K562 (cell line): ENCODE data around the gene WWTR1. TPM values are rescaled to one million over a fixed set of nuclear protein-coding genes. Genes with fewer than 3 reads are reported as not detected.

Source experiments
- ARHGAP35 ChIP-seq: fragments of 450-650 bp; IDR thresholded peaks from 2 replicates; pipeline ENCODE4 v1.6.1; 2018; ENCODE audit not compliant: partially characterized antibody
- BCL6 ChIP-seq: fragments of 250-450 bp; sonication (Bioruptor Pico); IDR thresholded peaks from 2 replicates; pipeline ENCODE4 v1.4.0; 2020
- GABPA ChIP-seq: fragments of 200-800 bp; sonication (Bioruptor generic); conservative IDR thresholded peaks from 2 replicates; pipeline ENCODE4 v1.6.1; 2016; ENCODE audit warnings: low read depth, missing genetic modification characterization, missing compliant biosample characterization
- KLF10 ChIP-seq: fragments of 250-450 bp; sonication (Bioruptor Pico); IDR thresholded peaks from 2 replicates; pipeline ENCODE4 v1.6.1; 2021; ENCODE audit warnings: matching md5 sums
- NKRF ChIP-seq: fragments of 450-650 bp; IDR thresholded peaks from 2 replicates; pipeline ENCODE4 v1.6.1; 2016; ENCODE audit warnings: borderline replicate concordance
- NR2F6 ChIP-seq: fragments of 450-650 bp; formaldehyde crosslinking; IDR thresholded peaks from 2 replicates; pipeline ENCODE4 v1.4.0; 2020; ENCODE audit warnings: mild to moderate bottlenecking
- NRF1 ChIP-seq, 2 experiments: fragments of 450-650 bp; IDR thresholded peaks in 1 of 2; conservative IDR thresholded peaks in 1 of 2; 2 replicates each; pipeline ENCODE4 v1.6.1; 2014; ENCODE audit warnings: mild to moderate bottlenecking in 2 of 2
- PBX2 ChIP-seq, 2 experiments: IDR thresholded peaks in 1 of 2; conservative IDR thresholded peaks in 1 of 2; 2 replicates each; pipeline ENCODE4 v1.6.1; 2016; ENCODE audit warnings: low read depth in 2 of 2, mild to moderate bottlenecking in 1 of 2, missing compliant biosample characterization in 1 of 2, missing genetic modification characterization in 1 of 2, moderate library complexity in 1 of 2
- XRCC3 ChIP-seq: fragments of 450-650 bp; IDR thresholded peaks from 2 replicates; pipeline ENCODE4 v1.6.1; 2017; ENCODE audit warnings: mild to moderate bottlenecking, moderate library complexity
- ZZZ3 ChIP-seq: fragments of 450-650 bp; IDR thresholded peaks from 2 replicates; pipeline ENCODE4 v1.6.1; 2016; ENCODE audit warnings: antibody characterized with exemption, mild to moderate bottlenecking, moderate library complexity
- polyA plus RNA-seq, 8 experiments: library from polyadenylated mRNA; depleted of rRNA in 4 of 8; stranded (reverse) in 5 of 8; unstranded in 3 of 8; fragments of >200 nt; fragmentation: Nextera tagmentation in 2 of 8; fragmentation: Illumina TruSeq in 1 of 8; extraction: Ambion mirVana in 2 of 8; extraction: Trizol in 1 of 8; gene quantifications; 2 replicates each; pipeline versions ENCODE4 v1.2.1 to v1.2.3, GENCODE V29; 2011 to 2014; ENCODE audit warnings: inconsistent platforms in 1 of 8, missing spikeins in 1 of 8
- total RNA-seq, 7 experiments: library from RNA; depleted of rRNA in 6 of 7; stranded (reverse); fragments of >200 nt in 6 of 7; fragmentation: Illumina TruSeq in 2 of 7; extraction: Trizol in 2 of 7; gene quantifications; 2 replicates each; pipeline versions ENCODE4 v1.2.1 to v1.2.3, GENCODE V29; 2011 to 2021; ENCODE audit warnings: low replicate concordance in 1 of 7
- TF ChIP-seq, protein P1 (sequence below): fragments of 450-650 bp; formaldehyde crosslinking; IDR thresholded peaks from 2 replicates; pipeline ENCODE4 v1.4.0; 2020; ENCODE audit warnings: mild to moderate bottlenecking, moderate library complexity

Gene WWTR1
- total and polyA plus RNA-seq, 9 of the 15 experiments (the other 6 are each of a cell fraction or from before 2014, with no cell fraction given) = 0.04 to 1.5 (median 0.60) TPM

GRCh38 chr3:149639093-149639486, 18.7 kb downstream of the WWTR1 start (continued):
- TF ChIP-seq NKRF (no peak), NRF1 (conservative IDR thresholded peaks at IDR 0.05 in 1 of 2, IDR thresholded peaks at IDR 0.05 in 1 of 2) (no peak), ZZZ3 (no peak), BCL6 (CRISPR knock-in tag) (no peak), ARHGAP35 (no peak), NR2F6 (no peak), PBX2 (CRISPR knock-in tag; IDR thresholded peaks at IDR 0.05; ENCODE audit: low read depth) (no peak), PBX2 (tag; conservative IDR thresholded peaks at IDR 0.05; ENCODE audit: low read depth) (no peak), XRCC3 (no peak), KLF10 (CRISPR knock-in tag) (no peak), GABPA (tag) (no peak)
- TF ChIP-seq, protein P1, sequence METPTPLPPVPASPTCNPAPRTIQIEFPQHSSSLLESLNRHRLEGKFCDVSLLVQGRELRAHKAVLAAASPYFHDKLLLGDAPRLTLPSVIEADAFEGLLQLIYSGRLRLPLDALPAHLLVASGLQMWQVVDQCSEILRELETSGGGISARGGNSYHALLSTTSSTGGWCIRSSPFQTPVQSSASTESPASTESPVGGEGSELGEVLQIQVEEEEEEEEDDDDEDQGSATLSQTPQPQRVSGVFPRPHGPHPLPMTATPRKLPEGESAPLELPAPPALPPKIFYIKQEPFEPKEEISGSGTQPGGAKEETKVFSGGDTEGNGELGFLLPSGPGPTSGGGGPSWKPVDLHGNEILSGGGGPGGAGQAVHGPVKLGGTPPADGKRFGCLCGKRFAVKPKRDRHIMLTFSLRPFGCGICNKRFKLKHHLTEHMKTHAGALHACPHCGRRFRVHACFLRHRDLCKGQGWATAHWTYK (CRISPR knock-in tag) = no peak
